Ishikawa (cell line): Measurements from ENCODE around the gene PTPN12.

Experiments used
- CEBPB ChIP-seq: IDR thresholded peaks from 2 replicates; pipeline ENCODE4 v1.6.1; 2012
- CREB1 ChIP-seq: IDR thresholded peaks from 2 replicates; pipeline ENCODE4 v1.6.1; 2012; ENCODE audit warnings: low read depth
- EGR1 ChIP-seq: IDR thresholded peaks from 2 replicates; pipeline ENCODE4 v1.6.1; 2012
- EP300 ChIP-seq: IDR thresholded peaks from 2 replicates; pipeline ENCODE4 v1.6.1; 2012; ENCODE audit warnings: borderline replicate concordance
- FOXM1 ChIP-seq: IDR thresholded peaks from 2 replicates; pipeline ENCODE4 v1.6.1; 2012; ENCODE audit warnings: low read depth, borderline replicate concordance
- MAX ChIP-seq: IDR thresholded peaks from 2 replicates; pipeline ENCODE4 v1.6.1; 2012
- NFIC ChIP-seq: IDR thresholded peaks from 2 replicates; pipeline ENCODE4 v1.6.1; 2012
- RAD21 ChIP-seq: IDR thresholded peaks from 2 replicates; pipeline ENCODE4 v1.6.1; 2012; ENCODE audit warnings: low read depth
- REST ChIP-seq: IDR thresholded peaks from 2 replicates; pipeline ENCODE4 v1.6.1; 2012; ENCODE audit warnings: low read depth, mild to moderate bottlenecking
- TAF1 ChIP-seq: IDR thresholded peaks from 2 replicates; pipeline ENCODE4 v1.6.1; 2012; ENCODE audit warnings: low read depth, mild to moderate bottlenecking
- TCF12 ChIP-seq: IDR thresholded peaks from 2 replicates; pipeline ENCODE4 v1.6.1; 2012; ENCODE audit warnings: low read depth
- TEAD4 ChIP-seq: IDR thresholded peaks from 2 replicates; pipeline ENCODE4 v1.6.1; 2012
- USF1 ChIP-seq: IDR thresholded peaks from 2 replicates; pipeline ENCODE4 v1.6.1; 2012
- YY1 ChIP-seq: IDR thresholded peaks from 2 replicates; pipeline ENCODE4 v1.6.1; 2012; ENCODE audit warnings: low read depth
- ZBTB7A ChIP-seq: IDR thresholded peaks from 2 replicates; pipeline ENCODE4 v1.6.1; 2012; ENCODE audit warnings: low read depth

PTPN12 gene

GRCh38 chr7:77549106-77549870 lies 12.2 kb downstream of the PTPN12 start:
- no peak for TF ChIP-seq TAF1
- TF ChIP-seq ZBTB7A, result no peak
- no peak for TF ChIP-seq RAD21
- TF ChIP-seq TEAD4, result no peak
- no peak for TF ChIP-seq MAX
- TF ChIP-seq CEBPB, result no peak
- no peak for TF ChIP-seq REST
- TF ChIP-seq TCF12, result no peak
- TF ChIP-seq CREB1, result no peak
- TF ChIP-seq YY1, result no peak
- TF ChIP-seq NFIC, result no peak
- TF ChIP-seq USF1, result no peak
- TF ChIP-seq EP300, result no peak
- TF ChIP-seq FOXM1, result no peak
- TF ChIP-seq EGR1, result no peak

GRCh38 chr7:77550586-77550985 lies 13.5 kb downstream of the PTPN12 start:
- TF ChIP-seq CREB1 (no peak), EP300 (no peak), TAF1 (no peak), FOXM1 (no peak), RAD21 (no peak)

- no peak for TF ChIP-seq RAD21
- TF ChIP-seq YY1, result no peak
- TF ChIP-seq FOXM1, result no peak
- no peak for TF ChIP-seq ZBTB7A
- no peak for TF ChIP-seq TEAD4
- TF ChIP-seq TCF12, result no peak
- TF ChIP-seq REST, result no peak
- TF ChIP-seq CREB1, result no peak
- TF ChIP-seq USF1, result no peak
- TF ChIP-seq EGR1, result no peak
These were observed 16.0 kb downstream of the PTPN12 start for GRCh38 chr7:77553123-77553522.

- TF ChIP-seq CEBPB, result no peak
- TF ChIP-seq TEAD4, result no peak
- TF ChIP-seq TCF12, result no peak
- no peak for TF ChIP-seq MAX
- TF ChIP-seq YY1, result no peak
- no peak for TF ChIP-seq EP300
- TF ChIP-seq TAF1, result no peak
- no peak for TF ChIP-seq NFIC
- no peak for TF ChIP-seq FOXM1
- no peak for TF ChIP-seq EGR1
- no peak for TF ChIP-seq USF1
- TF ChIP-seq REST, result no peak
These were observed 21.3 kb downstream of the PTPN12 start for GRCh38 chr7:77558284-77558967.
